Measurements from ENCODE around the gene GABRB3.

DNA sequence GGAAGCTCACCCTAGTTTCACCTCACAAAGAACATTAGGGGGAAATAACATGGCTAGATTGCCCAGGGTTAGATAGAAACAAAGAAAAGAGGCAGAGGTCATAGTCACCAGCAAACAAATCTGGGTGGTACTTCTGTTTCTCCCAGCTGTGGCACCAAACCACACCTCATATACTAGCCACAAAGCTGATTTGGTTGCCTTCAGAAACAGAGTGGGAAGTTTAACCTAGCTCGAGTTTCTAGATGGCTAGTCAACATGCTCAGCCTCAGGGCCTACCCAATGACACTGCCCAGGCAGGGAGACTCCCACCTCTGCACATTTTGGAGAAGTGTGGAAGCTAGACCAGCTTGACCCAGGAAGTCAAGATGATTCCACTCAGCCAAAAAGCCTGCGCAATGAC, 174.2 kb downstream of the GABRB3 start:
- no peak for TF ChIP-seq POLR2A (IDR thresholded peaks at IDR 0.05)
- TF ChIP-seq, protein P1, sequence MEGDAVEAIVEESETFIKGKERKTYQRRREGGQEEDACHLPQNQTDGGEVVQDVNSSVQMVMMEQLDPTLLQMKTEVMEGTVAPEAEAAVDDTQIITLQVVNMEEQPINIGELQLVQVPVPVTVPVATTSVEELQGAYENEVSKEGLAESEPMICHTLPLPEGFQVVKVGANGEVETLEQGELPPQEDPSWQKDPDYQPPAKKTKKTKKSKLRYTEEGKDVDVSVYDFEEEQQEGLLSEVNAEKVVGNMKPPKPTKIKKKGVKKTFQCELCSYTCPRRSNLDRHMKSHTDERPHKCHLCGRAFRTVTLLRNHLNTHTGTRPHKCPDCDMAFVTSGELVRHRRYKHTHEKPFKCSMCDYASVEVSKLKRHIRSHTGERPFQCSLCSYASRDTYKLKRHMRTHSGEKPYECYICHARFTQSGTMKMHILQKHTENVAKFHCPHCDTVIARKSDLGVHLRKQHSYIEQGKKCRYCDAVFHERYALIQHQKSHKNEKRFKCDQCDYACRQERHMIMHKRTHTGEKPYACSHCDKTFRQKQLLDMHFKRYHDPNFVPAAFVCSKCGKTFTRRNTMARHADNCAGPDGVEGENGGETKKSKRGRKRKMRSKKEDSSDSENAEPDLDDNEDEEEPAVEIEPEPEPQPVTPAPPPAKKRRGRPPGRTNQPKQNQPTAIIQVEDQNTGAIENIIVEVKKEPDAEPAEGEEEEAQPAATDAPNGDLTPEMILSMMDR (IDR thresholded peaks at IDR 0.05) = no peak
